Prostate gland (tissue), 2 donors: Measurements from ENCODE around the gene ICAM4. TPM values are rescaled to one million over a fixed set of nuclear protein-coding genes. Genes with fewer than 3 reads are reported as not detected.
A peak's percentile ranks its signal among the peaks of the same experiment; 100 is the strongest.

ENCODE experiments used
- DNase-seq: peaks from one replicate; pipeline ENCODE4 v3.0.0-alpha.2; 2019; ENCODE audit warnings: low spot score
- H3K27ac ChIP-seq, 2 donors: fragments of 200-600 bp; sonication (generic); 2 replicates each; pipeline ENCODE4 v1.5.1; 2017 to 2019
- H3K27me3 ChIP-seq: fragments of 200-600 bp; sonication (generic); replicated peaks from 2 replicates; pipeline ENCODE4 v1.5.1; 2019; ENCODE audit not compliant: insufficient read depth
- H3K36me3 ChIP-seq, 2 donors: fragments of 200-600 bp; sonication (generic); 1 replicate in 1 of 2; 2 replicates in 1 of 2; pipeline versions ENCODE4 v1.5.1 to v1.8.1; 2017 to 2019
- H3K4me1 ChIP-seq: fragments of 200-600 bp; sonication (generic); replicated peaks from 2 replicates; pipeline ENCODE4 v1.5.1; 2019
- H3K4me3 ChIP-seq, 2 donors: fragments of 200-600 bp; sonication (generic); 2 replicates each; pipeline ENCODE4 v1.5.1; 2017 to 2019
- H3K9me3 ChIP-seq: fragments of 200-600 bp; sonication (generic); 2 replicates; pipeline ENCODE4 v1.5.1; 2017
- POLR2A ChIP-seq: fragments of 450-650 bp; IDR thresholded peaks from one replicate; pipeline ENCODE4 v1.6.1; 2016; ENCODE audit warnings: antibody characterized with exemption, mild to moderate bottlenecking
- POLR2AphosphoS5 ChIP-seq: sonication (generic); formaldehyde crosslinking; IDR thresholded peaks from one replicate; pipeline ENCODE4 v1.6.1; 2017; ENCODE audit warnings: antibody characterized with exemption
- WGBS: methylation state at CpG from one replicate; pipeline ENCODE4 v1.1.5; 2018; 5-methylcytosine and 5-hydroxymethylcytosine counted together
- intact Hi-C: fragments of 100-400 bp; cut with DNase I; formaldehyde crosslinking; loops from one replicate; pipeline ENCODE4 v1.14.2; 2022
- total RNA-seq, 2 donors: library from RNA; depleted of rRNA; stranded (reverse); fragments of >200 nt; gene quantifications; one replicate each; pipeline ENCODE4 v1.1.0, GENCODE V29; 2016
- TF ChIP-seq, protein P1 (sequence below), 4 experiments: fragments of 200-600 bp in 2 of 4; fragments of 450-650 bp in 2 of 4; sonication (generic) in 2 of 4; IDR thresholded peaks; 1 replicate in 3 of 4; 2 replicates in 1 of 4; pipeline ENCODE4 v1.5.1; 2016 to 2019; ENCODE audit warnings: antibody characterized with exemption in 4 of 4, mild to moderate bottlenecking in 2 of 4, moderate library complexity in 2 of 4

Gene ICAM4
- total RNA-seq, 2 donors from 2014 or later = 1.0 TPM; not detected in 1

DNA sequence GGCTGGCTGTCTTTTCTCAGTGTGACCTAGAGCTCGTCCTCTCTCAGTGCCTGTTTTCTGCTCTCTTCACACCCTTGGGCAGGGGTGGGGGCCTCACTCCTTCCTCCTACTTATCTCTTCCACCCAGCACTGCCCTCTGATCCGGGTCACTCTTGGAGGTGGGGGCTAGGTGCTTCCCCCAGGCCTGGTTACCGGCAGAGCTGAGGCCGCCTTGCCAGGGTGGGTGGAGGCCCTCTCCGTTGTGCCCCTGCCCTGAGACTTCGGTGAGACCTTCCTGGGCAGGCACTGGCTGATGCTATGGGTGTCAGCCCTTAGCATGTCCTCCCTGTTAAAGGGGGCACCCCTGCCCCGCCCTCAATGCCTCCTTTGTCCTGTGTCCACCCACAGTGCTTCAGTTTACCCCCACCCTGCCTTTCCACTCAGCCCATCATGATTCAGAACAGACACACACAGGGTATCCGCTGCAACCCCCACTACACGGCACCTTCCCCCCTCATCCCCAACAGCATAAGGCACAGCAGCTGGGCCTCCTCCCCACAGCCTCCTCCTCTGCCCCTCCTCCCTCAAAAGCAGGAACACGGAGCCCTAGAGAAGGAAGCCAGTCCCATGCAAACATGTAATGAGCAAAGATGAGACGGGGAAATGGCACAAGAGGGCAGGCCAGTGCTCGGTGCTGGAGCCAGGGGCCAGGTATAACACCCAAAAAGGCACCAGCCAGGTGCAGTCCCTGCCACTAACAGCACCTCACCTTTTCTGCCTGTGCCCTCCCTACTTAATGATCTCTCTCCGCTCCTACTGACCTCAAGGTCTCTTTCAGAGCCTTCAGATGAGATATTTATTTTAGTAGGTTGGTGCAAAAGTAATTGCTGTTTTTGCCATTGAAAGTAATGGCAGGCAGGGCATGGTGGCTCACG lies 13.0 kb downstream of the ICAM4 start:
- no peak for DNase-seq
- Histone ChIP-seq H3K27me3 (peaks cover 11% of the 10 kb centered on the region), H3K4me3 (no peak overlapping the region), H3K9me3 (no peaks in the 10 kb centered on the region), H3K27ac (no peak overlapping the region), H3K36me3 (no peaks in the 10 kb centered on the region), H3K4me1 (peaks cover 3% of the 10 kb centered on the region)
- intact Hi-C loops = no loop called here
- TF ChIP-seq, protein P1, sequence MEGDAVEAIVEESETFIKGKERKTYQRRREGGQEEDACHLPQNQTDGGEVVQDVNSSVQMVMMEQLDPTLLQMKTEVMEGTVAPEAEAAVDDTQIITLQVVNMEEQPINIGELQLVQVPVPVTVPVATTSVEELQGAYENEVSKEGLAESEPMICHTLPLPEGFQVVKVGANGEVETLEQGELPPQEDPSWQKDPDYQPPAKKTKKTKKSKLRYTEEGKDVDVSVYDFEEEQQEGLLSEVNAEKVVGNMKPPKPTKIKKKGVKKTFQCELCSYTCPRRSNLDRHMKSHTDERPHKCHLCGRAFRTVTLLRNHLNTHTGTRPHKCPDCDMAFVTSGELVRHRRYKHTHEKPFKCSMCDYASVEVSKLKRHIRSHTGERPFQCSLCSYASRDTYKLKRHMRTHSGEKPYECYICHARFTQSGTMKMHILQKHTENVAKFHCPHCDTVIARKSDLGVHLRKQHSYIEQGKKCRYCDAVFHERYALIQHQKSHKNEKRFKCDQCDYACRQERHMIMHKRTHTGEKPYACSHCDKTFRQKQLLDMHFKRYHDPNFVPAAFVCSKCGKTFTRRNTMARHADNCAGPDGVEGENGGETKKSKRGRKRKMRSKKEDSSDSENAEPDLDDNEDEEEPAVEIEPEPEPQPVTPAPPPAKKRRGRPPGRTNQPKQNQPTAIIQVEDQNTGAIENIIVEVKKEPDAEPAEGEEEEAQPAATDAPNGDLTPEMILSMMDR (IDR thresholded peaks at IDR 0.05) = no peak
- TF ChIP-seq POLR2AphosphoS5 (no peak), POLR2A (no peak)
- WGBS = 52% methylated on average over 14 of the region's 14 CpGs

DNA sequence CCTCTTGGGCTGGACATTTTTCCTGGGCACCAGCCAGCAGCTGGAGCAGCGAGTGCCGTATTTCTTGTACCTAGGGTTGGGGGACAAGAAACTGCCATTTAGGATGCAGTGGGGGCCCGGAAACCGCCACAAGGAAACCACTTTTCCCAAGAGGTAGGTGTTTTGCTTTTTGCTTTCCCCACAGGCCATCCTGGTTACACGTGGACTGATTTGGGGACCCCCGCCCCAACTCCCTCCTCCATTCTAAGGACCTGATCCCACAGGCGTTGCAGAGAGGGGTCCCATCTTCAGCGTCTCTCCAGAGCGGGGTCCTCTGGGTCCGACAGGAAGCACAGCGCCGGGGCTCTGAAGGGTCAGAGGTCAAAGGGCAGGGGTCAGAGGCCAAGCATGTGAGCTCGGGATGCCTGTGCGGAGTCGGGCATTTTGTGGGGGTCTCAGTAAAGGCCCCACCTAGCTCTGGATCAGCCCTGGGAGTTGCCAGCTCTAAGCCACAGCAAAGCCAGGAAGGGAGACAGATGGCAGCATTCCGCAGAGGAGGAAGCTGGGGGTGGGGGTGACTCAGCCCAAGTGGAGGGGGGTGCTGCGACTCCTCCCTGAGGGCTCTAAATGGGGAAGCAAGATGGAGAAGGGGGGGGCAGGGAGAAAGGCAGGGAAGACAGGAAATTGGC lies 18.5 kb downstream of the ICAM4 start:
- H3K4me1 ChIP-seq = no peaks in the 10 kb centered on the region
- no peaks in the 10 kb centered on the region for H3K9me3 ChIP-seq
- intact Hi-C loops = no loop called here
- no peak overlapping the region for H3K4me3 ChIP-seq
- TF ChIP-seq POLR2AphosphoS5 (no peak), POLR2A (no peak)
- TF ChIP-seq, protein P1 (IDR thresholded peaks at IDR 0.05) = no peak
- no peaks in the 10 kb centered on the region for H3K36me3 ChIP-seq
- DNase-seq = no peak
- 84% methylated on average over 16 of the region's 17 CpGs for WGBS
- no peaks in the 10 kb centered on the region for H3K27me3 ChIP-seq
- H3K27ac ChIP-seq = no peak overlapping the region

DNA sequence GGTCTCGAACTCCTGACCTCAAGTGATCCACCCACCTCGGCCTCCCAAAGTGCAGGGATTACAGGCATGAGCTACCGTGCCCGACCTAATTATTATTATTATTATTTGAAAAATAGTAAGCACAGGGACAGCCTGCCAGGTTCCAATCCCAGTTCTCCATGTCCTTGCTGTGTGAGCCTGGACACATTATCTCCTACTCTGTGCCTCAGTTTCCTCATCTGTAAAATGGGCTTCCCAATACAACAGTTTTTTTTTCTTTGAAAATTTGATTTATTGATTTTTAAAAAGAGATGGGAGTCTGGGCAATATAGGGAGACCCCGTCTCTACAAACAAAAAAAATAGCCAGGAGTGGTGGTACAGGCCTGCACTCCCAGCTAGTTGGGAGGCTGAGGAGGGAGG lies 19.6 kb downstream of the ICAM4 start:
- Histone ChIP-seq H3K36me3 (no peaks in the 10 kb centered on the region), H3K4me1 (no peaks in the 10 kb centered on the region), H3K4me3 (no peak overlapping the region), H3K9me3 (no peaks in the 10 kb centered on the region), H3K27ac (no peak overlapping the region), H3K27me3 (no peaks in the 10 kb centered on the region)
- no peak for TF ChIP-seq POLR2AphosphoS5
- TF ChIP-seq, protein P1 (IDR thresholded peaks at IDR 0.05) = no peak
- TF ChIP-seq POLR2A = no peak
- no peak for DNase-seq
- 92% methylated on average over 5 of the region's 5 CpGs for WGBS
- intact Hi-C loops = no loop called here

DNA sequence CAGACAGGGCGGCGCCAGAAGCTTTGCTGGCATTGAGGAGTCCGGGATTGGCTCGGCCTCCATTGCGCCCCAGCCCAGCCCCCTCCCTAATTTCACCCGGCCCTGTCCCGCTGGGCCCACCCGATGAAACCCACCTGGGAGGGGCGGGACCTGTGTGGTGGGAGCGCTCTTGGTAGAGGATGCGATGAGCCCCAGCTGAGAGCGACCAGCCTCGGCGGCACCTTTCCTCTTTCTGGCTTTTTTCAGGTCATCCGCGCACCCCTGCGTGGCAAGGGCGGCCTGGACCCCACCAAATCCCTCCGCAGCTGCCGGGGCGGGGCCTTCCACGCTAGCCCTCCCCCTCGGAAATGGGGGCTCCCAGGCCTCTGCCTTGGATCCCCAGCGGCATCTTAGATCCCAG lies 22.7 kb downstream of the ICAM4 start, which contains the start of gene ZGLP1:
ZGLP1 (minus strand) TSS at position 393 of the 400 bp plus-strand sequence.
- Histone ChIP-seq H3K27ac (no peak within 1 kb of the TSS), H3K36me3 (no peaks in the 10 kb centered on the region), H3K4me1 (no peaks in the 10 kb centered on the region), H3K27me3 (no peaks in the 10 kb centered on the region), H3K4me3 (no peak within 1 kb of the TSS), H3K9me3 (no peaks in the 10 kb centered on the region)
- DNase-seq = no peak
- no peak for TF ChIP-seq POLR2A
- 88% methylated on average over 22 of the region's 24 CpGs for WGBS
- intact Hi-C loops = no loop called here

DNA sequence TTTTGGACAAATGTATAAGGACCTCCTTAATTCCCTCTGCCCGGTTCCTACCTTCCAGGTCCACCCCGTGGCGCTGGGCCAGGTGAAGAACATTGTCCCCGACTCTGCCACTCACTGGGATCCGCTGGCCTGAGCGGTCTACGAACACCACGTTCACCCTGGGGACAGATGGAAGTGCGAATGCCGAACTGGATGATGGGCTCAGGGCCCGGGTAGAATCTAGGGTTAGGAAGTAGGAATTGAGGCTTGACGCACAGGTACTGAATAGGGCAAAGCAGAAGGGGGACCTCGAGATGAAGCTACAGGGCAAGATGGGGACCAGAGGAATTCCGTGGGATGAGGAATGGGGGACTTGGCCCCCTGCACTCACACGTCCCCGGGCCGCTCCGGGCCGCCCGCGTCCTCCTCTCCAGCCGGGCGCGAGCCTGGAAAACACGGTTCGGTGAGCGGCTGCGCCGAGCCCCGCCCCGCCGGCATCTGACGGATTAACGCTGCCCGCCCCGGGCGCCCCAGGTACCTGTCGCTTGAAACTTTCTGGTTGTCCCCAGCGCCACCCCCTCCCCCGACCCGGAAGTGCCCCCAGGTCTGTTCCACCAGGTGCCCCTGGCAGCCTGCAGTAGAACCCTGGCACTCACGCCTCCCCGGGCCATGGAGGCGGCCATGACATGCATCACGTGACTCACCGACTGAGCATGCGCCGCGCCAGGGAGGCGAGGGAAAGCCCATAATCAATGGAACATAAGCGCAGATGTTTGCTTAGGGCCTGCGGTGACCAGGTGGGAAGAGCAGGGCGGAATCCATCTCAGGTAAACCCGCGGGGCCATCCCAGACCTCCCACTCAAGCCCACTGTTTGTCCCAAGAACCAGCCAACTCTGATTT lies 28.8 kb downstream of the ICAM4 start, which contains the start of gene FDX2:
FDX2 (minus strand) TSS at position 681 of the 880 bp plus-strand sequence; CDS start at position 662, 19 bp downstream.
- WGBS = under 1% methylated on average over 49 of the region's 55 CpGs
- TF ChIP-seq POLR2A (no peak), POLR2AphosphoS5 (peak; percentile 90)
- TF ChIP-seq, protein P1 (IDR thresholded peaks at IDR 0.05) = peak in 1 of 4 experiments; percentile 2
- H3K9me3 ChIP-seq = no peaks in the 10 kb centered on the region
- DNase-seq = peak; percentile 80
- H3K27ac ChIP-seq = peak within 1 kb of the TSS; percentile 57 to 70
- H3K4me1 ChIP-seq = no peaks in the 10 kb centered on the region
- H3K27me3 ChIP-seq = no peaks in the 10 kb centered on the region
- intact Hi-C loops = no loop called here
- peaks cover 4 to 11% of the 10 kb centered on the region in 2 donors for H3K36me3 ChIP-seq
- H3K4me3 ChIP-seq = peak within 1 kb of the TSS; percentile 66 to 94
